ENCODE measurements around the gene SYT8. TPM values are rescaled to one million over a fixed set of nuclear protein-coding genes. Genes with fewer than 3 reads are reported as not detected.
A peak's percentile ranks its signal among the peaks of the same experiment; 100 is the strongest.

Gene SYT8
- total RNA-seq, 1 donor from 2014 or later, result not detected

GRCh38 chr11:1878137-1879031 lies 43.6 kb downstream of the SYT8 start:
- H3K27me3 Mint-ChIP-seq, result no peaks in the 10 kb centered on the region
- no peaks in the 10 kb centered on the region for H3K9me3 Mint-ChIP-seq
- no peak overlapping the region for H3K4me3 Mint-ChIP-seq
- H3K36me3 Mint-ChIP-seq (ENCODE audit: low read depth), result peaks cover 12% of the 10 kb centered on the region
- ChIA-PET POLR2A (interaction anchor here (1.1 to 1.2 kb wide), 2 partner anchors 26 to 33 kb away, joined by 3 to 4 read pairs; partner anchors contain the start of gene LSP1), CTCF (no interaction called here)
- DNase-seq (peak; percentile 15), ATAC-seq (ENCODE audit: low read depth) (no peak)
- no peak for TF ChIP-seq CTCF (IDR thresholded peaks at IDR 0.05)
- H3K4me1 Mint-ChIP-seq, result peaks cover 57% of the 10 kb centered on the region
- intact Hi-C loops (cut with micrococcal nuclease), result no loop called here
- no peak overlapping the region for H3K27ac Mint-ChIP-seq

DNA sequence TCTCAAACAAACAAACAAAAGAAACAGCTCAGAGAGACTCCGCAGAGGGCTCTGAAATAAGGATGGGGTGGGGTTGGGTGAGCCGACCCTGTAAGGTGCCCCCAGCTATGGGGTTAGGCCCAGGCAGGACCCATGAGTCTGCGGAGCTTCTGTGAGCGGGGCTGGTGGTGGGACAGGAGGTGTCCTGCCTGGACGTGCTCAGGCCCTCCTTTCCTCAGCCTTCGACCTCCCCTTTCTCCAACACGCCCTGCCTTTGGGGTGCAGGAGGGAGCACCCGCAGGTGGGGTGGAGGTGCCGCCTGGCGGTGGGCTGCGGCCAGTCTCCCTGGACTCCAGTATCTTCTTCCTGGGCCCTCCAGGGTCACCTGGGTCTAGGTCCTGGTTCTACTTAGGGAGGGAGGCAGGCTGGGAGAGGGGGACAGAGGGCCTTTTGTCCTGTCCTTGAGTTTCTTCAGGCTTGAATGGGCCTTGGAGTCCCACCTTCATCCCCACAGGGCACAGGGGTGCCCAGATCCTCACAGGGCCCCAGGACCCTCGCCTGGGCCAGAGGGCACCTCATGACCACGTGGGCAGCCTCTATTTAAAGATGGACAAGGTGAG lies 44.7 kb downstream of the SYT8 start:
- no peaks in the 10 kb centered on the region for H3K9me3 Mint-ChIP-seq

DNA sequence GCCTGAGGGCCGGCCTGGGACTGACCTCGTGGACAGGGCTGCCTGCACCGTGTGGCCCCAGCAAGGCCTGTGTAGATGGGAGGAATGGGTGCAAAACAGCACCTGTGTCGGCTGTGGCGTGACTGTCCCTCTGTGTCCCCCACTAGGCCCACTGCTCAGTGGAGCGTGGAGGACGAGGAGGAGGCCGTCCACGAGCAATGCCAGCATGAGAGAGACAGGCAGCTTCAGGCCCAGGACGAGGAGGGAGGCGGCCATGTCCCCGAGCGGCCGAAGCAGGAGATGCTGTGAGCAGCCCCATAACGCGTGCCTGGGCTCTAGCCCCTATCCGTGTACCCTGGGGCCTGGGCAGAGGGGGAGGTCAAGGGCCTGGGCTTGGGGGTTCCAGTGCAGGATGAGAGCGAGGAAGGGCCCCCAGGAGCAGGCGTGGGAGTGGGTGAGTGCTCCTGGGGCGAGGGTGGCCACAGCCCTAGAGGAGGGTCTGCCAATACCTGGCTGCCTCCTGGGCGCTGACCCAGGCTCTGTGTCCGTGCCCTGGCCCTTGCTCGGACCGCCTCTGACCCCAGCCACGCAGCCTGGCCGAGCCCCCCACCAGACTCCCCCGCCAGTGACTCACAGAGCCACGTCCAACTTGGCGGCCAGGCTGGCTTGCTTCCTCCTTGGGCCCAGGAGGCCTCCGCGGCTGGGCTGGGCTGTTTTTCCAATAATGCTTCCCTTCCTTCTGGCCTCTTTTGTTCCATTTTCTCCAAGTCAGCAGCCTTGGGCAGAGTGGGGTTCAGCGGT lies 45.3 kb downstream of the SYT8 start:
- intact Hi-C loops (cut with micrococcal nuclease), result loop anchor here (5.0 kb wide), 1 partner anchor 37 kb away; the partner anchor contains the start of gene TNNT3
- Mint-ChIP-seq H3K4me1 (peaks cover 53% of the 10 kb centered on the region), H3K4me3 (no peak overlapping the region), H3K27ac (peak overlapping the region; percentile 71), H3K27me3 (no peaks in the 10 kb centered on the region), H3K36me3 (ENCODE audit: low read depth) (peaks cover 11% of the 10 kb centered on the region), H3K9me3 (no peaks in the 10 kb centered on the region)
- POLR2A ChIA-PET, result interaction anchor here (0.6 to 5.4 kb wide), 3 partner anchors 12 to 37 kb away, joined by 3 to 55 read pairs (median 5); partner anchors contain the start of gene LSP1
- TF ChIP-seq CTCF (IDR thresholded peaks at IDR 0.05), result no peak
- ATAC-seq (ENCODE audit: low read depth) (no peak), DNase-seq (peak; percentile 15)
- CTCF ChIA-PET, result no interaction called here

More for the DNA sequence above, 44.7 kb downstream of the SYT8 start:
- no peak overlapping the region for H3K4me3 Mint-ChIP-seq
- ChIA-PET POLR2A (interaction anchor here (1.2 to 5.4 kb wide), 3 partner anchors 27 to 38 kb away, joined by 4 to 55 read pairs (median 5); partner anchors contain the start of gene LSP1), CTCF (no interaction called here)
- ATAC-seq (ENCODE audit: low read depth) (no peak), DNase-seq (peak; percentile 14)
- peaks cover 54% of the 10 kb centered on the region for H3K4me1 Mint-ChIP-seq
- H3K27me3 Mint-ChIP-seq, result no peaks in the 10 kb centered on the region
- TF ChIP-seq CTCF (IDR thresholded peaks at IDR 0.05), result no peak
- peaks cover 12% of the 10 kb centered on the region for H3K36me3 Mint-ChIP-seq (ENCODE audit: low read depth)
- intact Hi-C loops (cut with micrococcal nuclease), result no loop called here
- no peak overlapping the region for H3K27ac Mint-ChIP-seq

DNA sequence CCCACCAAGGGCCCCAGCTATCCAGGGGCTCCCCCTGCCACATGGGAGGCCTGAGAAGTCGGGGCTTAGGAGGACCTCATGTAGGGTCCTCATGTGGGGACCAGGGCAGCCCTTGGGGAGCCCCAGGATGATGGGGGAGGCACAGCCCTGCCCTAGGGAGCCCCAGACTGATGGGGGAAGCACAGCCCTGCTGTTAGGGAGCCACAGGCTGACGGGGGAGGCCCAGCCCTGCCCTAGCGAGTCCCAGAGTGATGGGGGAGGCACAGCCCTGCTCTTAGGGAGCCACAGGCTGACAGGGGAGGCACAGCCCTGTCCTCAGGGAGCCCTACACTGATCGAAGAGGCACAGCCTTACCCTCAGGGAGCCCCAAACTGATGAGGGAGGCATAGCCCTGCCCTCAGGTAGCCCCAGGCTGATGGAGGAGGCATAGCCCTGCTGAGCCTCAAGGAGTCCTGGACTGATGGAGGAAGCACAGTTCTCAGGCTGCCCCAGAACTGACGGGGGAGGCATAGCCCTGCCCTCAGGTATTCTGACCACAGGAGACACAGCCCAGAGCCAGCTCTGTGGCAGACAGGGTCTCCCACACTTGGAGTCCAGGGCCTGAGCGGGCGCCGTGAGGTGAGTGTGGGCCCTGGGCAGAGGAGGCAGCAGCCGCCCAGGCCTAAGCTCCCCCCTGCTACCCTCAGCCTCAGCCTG lies 46.1 kb downstream of the SYT8 start:
- H3K36me3 Mint-ChIP-seq (ENCODE audit: low read depth), result peaks cover 8% of the 10 kb centered on the region
- H3K4me1 Mint-ChIP-seq, result peaks cover 48% of the 10 kb centered on the region
- ChIA-PET POLR2A (interaction anchor here (1.4 to 5.4 kb wide), 2 partner anchors 28 to 37 kb away, joined by 5 to 55 read pairs; partner anchors contain the start of gene LSP1), CTCF (interaction anchor here (1.2 to 2.6 kb wide), 6 partner anchors 11 to 269 kb away, joined by 3 to 15 read pairs (median 10); partner anchors contain the start of gene LSP1)
- H3K27me3 Mint-ChIP-seq, result no peaks in the 10 kb centered on the region
- intact Hi-C loops (cut with micrococcal nuclease), result loop anchor here (5.0 kb wide), 1 partner anchor 36 kb away; the partner anchor contains the start of gene TNNT3
- peak overlapping the region; percentile 71 for H3K27ac Mint-ChIP-seq
- ATAC-seq (ENCODE audit: low read depth) (no peak), DNase-seq (peak; percentile 22)
- no peaks in the 10 kb centered on the region for H3K9me3 Mint-ChIP-seq
- H3K4me3 Mint-ChIP-seq, result no peak overlapping the region
- no peak for TF ChIP-seq CTCF (IDR thresholded peaks at IDR 0.05)
